A172 (cell line): Measurements from ENCODE around the gene NUSAP1. TPM values are rescaled to one million over a fixed set of nuclear protein-coding genes. Genes with fewer than 3 reads are reported as not detected.
"Not testable (repeated sequence)": the region's sequence is repeated elsewhere in the genome, so short reads cannot be mapped to it uniquely, and the experiment has no call there.

Experiments used
- DNase-seq: peaks from one replicate; pipeline ENCODE4 v3.0.0-alpha.2; 2015; ENCODE audit warnings: low spot score
- total RNA-seq: library from RNA; depleted of rRNA; stranded (reverse); fragments of >200 nt; shearing (Covaris generic); gene quantifications from 2 replicates; pipeline ENCODE4 v1.2.3, GENCODE V29; 2014; rRNA removed

The NUSAP1 gene
- total RNA-seq = 182 and 215 TPM in 2 replicates

- DNase-seq = peak; percentile 99
These were observed at the start of gene NUSAP1, which contains the start of gene OIP5 for GRCh38 chr15:41332194-41333025. Gene NUSAP1, plus strand, starts transcription at chr15:41332881. Its CDS starts 77 bp downstream, at chr15:41332958. Gene OIP5, minus strand, starts transcription at chr15:41332591. Its CDS starts 30 bp downstream, at chr15:41332561.

GRCh38 chr15:41282980-41283652 is 49.6 kb upstream of the NUSAP1 start:
- DNase-seq = not testable (repeated sequence)

GRCh38 chr15:41283653-41284426 is 48.8 kb upstream of the NUSAP1 start:
- DNase-seq = peak; percentile 96

- peak; percentile 33 for DNase-seq
These were observed 48.1 kb upstream of the NUSAP1 start for GRCh38 chr15:41284427-41285177.

GRCh38 chr15:41285285-41285684 is 47.4 kb upstream of the NUSAP1 start:
- DNase-seq = no peak

- DNase-seq = no peak
These were observed 45.9 kb upstream of the NUSAP1 start for GRCh38 chr15:41286665-41287333.

- DNase-seq = no peak
These were observed 44.2 kb upstream of the NUSAP1 start for GRCh38 chr15:41288464-41288863.

- no peak for DNase-seq
These were observed 42.7 kb upstream of the NUSAP1 start for GRCh38 chr15:41289953-41290352.

GRCh38 chr15:41291065-41291631 is 41.5 kb upstream of the NUSAP1 start:
- no peak for DNase-seq

GRCh38 chr15:41292521-41292920 is 40.2 kb upstream of the NUSAP1 start:
- DNase-seq = no peak

GRCh38 chr15:41301139-41301538 is 31.5 kb upstream of the NUSAP1 start:
- DNase-seq = not testable (repeated sequence)

- DNase-seq = no peak
These were observed 31.1 kb upstream of the NUSAP1 start for GRCh38 chr15:41301587-41301986.

- DNase-seq = no peak
These were observed 28.4 kb upstream of the NUSAP1 start for GRCh38 chr15:41304149-41304770.

- DNase-seq = no peak
These were observed 25.0 kb upstream of the NUSAP1 start for GRCh38 chr15:41307679-41308078.

- DNase-seq = no peak
These were observed 23.3 kb upstream of the NUSAP1 start for GRCh38 chr15:41309226-41309905.

- DNase-seq = not testable (repeated sequence)
These were observed 11.8 kb upstream of the NUSAP1 start for GRCh38 chr15:41320805-41321330.

- no peak for DNase-seq
These were observed 9.1 kb upstream of the NUSAP1 start for GRCh38 chr15:41323611-41324010.

GRCh38 chr15:41331281-41331680 is 1.4 kb upstream of the NUSAP1 start:
- DNase-seq = no peak

- peak; percentile 63 for DNase-seq
These were observed 868 bp upstream of the NUSAP1 start for GRCh38 chr15:41331833-41332193.
